K562 (cell line): ENCODE results near the gene ELK1. TPM values are rescaled to one million over a fixed set of nuclear protein-coding genes. Genes with fewer than 3 reads are reported as not detected.

Experiments used
- BRF2 ChIP-seq: IDR thresholded peaks from 3 replicates; pipeline ENCODE4 v1.6.1; 2011; ENCODE audit warnings: borderline replicate concordance, mild to moderate bottlenecking; ENCODE audit not compliant: insufficient read length, insufficient read depth
- CLOCK ChIP-seq: fragments of 250-450 bp; sonication (Bioruptor Pico); IDR thresholded peaks from 2 replicates; pipeline ENCODE4 v1.4.0; 2020; ENCODE audit warnings: mild to moderate bottlenecking, moderate library complexity, borderline replicate concordance
- HNRNPK ChIP-seq: fragments of 200-400 bp; formaldehyde crosslinking; IDR thresholded peaks from one replicate; pipeline ENCODE4 v1.6.1; 2018; ENCODE audit warnings: mild to moderate bottlenecking, low read depth, low read length; ENCODE audit not compliant: poor library complexity, severe bottlenecking
- MITF ChIP-seq: IDR thresholded peaks from 2 replicates; pipeline ENCODE4 v1.6.1; 2014; ENCODE audit warnings: antibody characterized with exemption
- RBBP5 ChIP-seq: fragments of 200-600 bp; sonication (generic); IDR thresholded peaks from 2 replicates; pipeline ENCODE4 v1.6.1; 2012; ENCODE audit warnings: borderline replicate concordance, mild to moderate bottlenecking, low read length, control low read depth, inconsistent platforms; ENCODE audit not compliant: insufficient read depth, poor library complexity, severe bottlenecking
- SFPQ ChIP-seq: fragments of 200-400 bp; formaldehyde crosslinking; IDR thresholded peaks from 2 replicates; pipeline ENCODE4 v1.6.1; 2017; ENCODE audit warnings: mild to moderate bottlenecking, low read depth, low read length, moderate library complexity
- SMARCB1 ChIP-seq: IDR thresholded peaks from 2 replicates; pipeline ENCODE4 v1.6.1; 2011; ENCODE audit warnings: improper control_type of control experiment, low read depth; ENCODE audit not compliant: insufficient read length
- TRIM25 ChIP-seq: fragments of 450-650 bp; IDR thresholded peaks from 2 replicates; pipeline ENCODE4 v1.7.0; 2016; ENCODE audit warnings: borderline replicate concordance
- U2AF2 ChIP-seq: fragments of 200-400 bp; formaldehyde crosslinking; optimal IDR thresholded peaks from 2 replicates; pipeline ENCODE3; 2017; ENCODE audit warnings: low read depth, mild to moderate bottlenecking, low read length
- ZFPM2 ChIP-seq: fragments of 250-450 bp; sonication (Bioruptor Pico); IDR thresholded peaks from 2 replicates; pipeline ENCODE4 v1.5.1; 2022; ENCODE audit warnings: mild to moderate bottlenecking
- ZNF655 ChIP-seq: fragments of 250-450 bp; sonication (Bioruptor Pico); IDR thresholded peaks from 2 replicates; pipeline ENCODE4 v1.5.0; 2021
- polyA plus RNA-seq, 8 experiments: library from polyadenylated mRNA; depleted of rRNA in 4 of 8; stranded (reverse) in 5 of 8; unstranded in 3 of 8; fragments of >200 nt; fragmentation: Nextera tagmentation in 2 of 8; fragmentation: Illumina TruSeq in 1 of 8; extraction: Ambion mirVana in 2 of 8; extraction: Trizol in 1 of 8; gene quantifications; 2 replicates each; pipeline versions ENCODE4 v1.2.1 to v1.2.3, GENCODE V29; 2011 to 2014; ENCODE audit warnings: inconsistent platforms in 1 of 8, missing spikeins in 1 of 8
- total RNA-seq, 7 experiments: library from RNA; depleted of rRNA in 6 of 7; stranded (reverse); fragments of >200 nt in 6 of 7; fragmentation: Illumina TruSeq in 2 of 7; extraction: Trizol in 2 of 7; gene quantifications; 2 replicates each; pipeline versions ENCODE4 v1.2.1 to v1.2.3, GENCODE V29; 2011 to 2021; ENCODE audit warnings: low replicate concordance in 1 of 7

ELK1 gene
- total and polyA plus RNA-seq, 9 of the 15 experiments (the other 6 are each of a cell fraction or from before 2014, with no cell fraction given), result 4.4 to 74.9 (median 26.5) TPM

GRCh38 chrX:47662144-47662657 lies 11.8 kb upstream of the ELK1 start (continued):
- TF ChIP-seq CLOCK (no peak), ZNF655 (CRISPR knock-in tag) (no peak), RBBP5 (no peak), TRIM25 (no peak), ZFPM2 (no peak), HNRNPK (no peak), SFPQ (no peak), U2AF2 (no peak), BRF2 (no peak), MITF (no peak), SMARCB1 (no peak)
